ENCODE measurements around the gene CXCR5.

CXCR5 gene

GRCh38 chr11:118889797-118890196, 6.1 kb downstream of the CXCR5 start:
- Histone ChIP-seq H3K36me3 (ENCODE audit: control insufficient read depth, insufficient read depth, low read length) (no peaks in the 10 kb centered on the region), H3K27ac (ENCODE audit: low read depth, low read length) (no peak overlapping the region), H3K9me3 (ENCODE audit: control insufficient read depth, insufficient read depth, low read depth, low read length) (no peaks in the 10 kb centered on the region), H3K9ac (ENCODE audit: low read length) (no peak overlapping the region), H3K27me3 (ENCODE audit: control insufficient read depth, insufficient read depth, low read length) (peaks cover 5% of the 10 kb centered on the region; the same call in 1 of the 2 replicates), H3K4me3 (ENCODE audit: low read depth, low read length) (no peak overlapping the region), H3K4me1 (ENCODE audit: control insufficient read depth, insufficient read depth, low read length) (peaks cover 30% of the 10 kb centered on the region)

- no peaks in the 10 kb centered on the region for H3K9me3 ChIP-seq (ENCODE audit: control insufficient read depth, insufficient read depth, low read depth, low read length)
- H3K36me3 ChIP-seq (ENCODE audit: control insufficient read depth, insufficient read depth, low read length): no peaks in the 10 kb centered on the region; the same call in 1 of the 2 replicates
- peaks cover 5% of the 10 kb centered on the region; the same call in 1 of the 2 replicates for H3K27me3 ChIP-seq (ENCODE audit: control insufficient read depth, insufficient read depth, low read length)
- H3K4me3 ChIP-seq (ENCODE audit: low read depth, low read length): no peak overlapping the region
- no peak overlapping the region for H3K27ac ChIP-seq (ENCODE audit: low read depth, low read length)
- H3K4me1 ChIP-seq (ENCODE audit: control insufficient read depth, insufficient read depth, low read length): peaks cover 36% of the 10 kb centered on the region
- H3K9ac ChIP-seq (ENCODE audit: low read length): no peak overlapping the region
Observed at GRCh38 chr11:118892514-118892913, 8.8 kb downstream of the CXCR5 start.

GRCh38 chr11:118892964-118893363, 9.3 kb downstream of the CXCR5 start:
- H3K9ac ChIP-seq (ENCODE audit: low read length): no peak overlapping the region
- H3K27ac ChIP-seq (ENCODE audit: low read depth, low read length): no peak overlapping the region
- H3K9me3 ChIP-seq (ENCODE audit: control insufficient read depth, insufficient read depth, low read depth, low read length): no peaks in the 10 kb centered on the region
- no peak overlapping the region for H3K4me3 ChIP-seq (ENCODE audit: low read depth, low read length)
- H3K4me1 ChIP-seq (ENCODE audit: control insufficient read depth, insufficient read depth, low read length): peaks cover 35% of the 10 kb centered on the region
- no peaks in the 10 kb centered on the region; the same call in 1 of the 2 replicates for H3K36me3 ChIP-seq (ENCODE audit: control insufficient read depth, insufficient read depth, low read length)
- peaks cover 5% of the 10 kb centered on the region; the same call in 1 of the 2 replicates for H3K27me3 ChIP-seq (ENCODE audit: control insufficient read depth, insufficient read depth, low read length)

GRCh38 chr11:118893662-118894061, 10.0 kb downstream of the CXCR5 start:
- Histone ChIP-seq H3K36me3 (ENCODE audit: control insufficient read depth, insufficient read depth, low read length) (peaks cover 3% of the 10 kb centered on the region), H3K27ac (ENCODE audit: low read depth, low read length) (no peak overlapping the region), H3K4me3 (ENCODE audit: low read depth, low read length) (no peak overlapping the region), H3K9ac (ENCODE audit: low read length) (no peak overlapping the region), H3K4me1 (ENCODE audit: control insufficient read depth, insufficient read depth, low read length) (peaks cover 32% of the 10 kb centered on the region), H3K27me3 (ENCODE audit: control insufficient read depth, insufficient read depth, low read length) (no peaks in the 10 kb centered on the region), H3K9me3 (ENCODE audit: control insufficient read depth, insufficient read depth, low read depth, low read length) (no peaks in the 10 kb centered on the region)

- no peak overlapping the region for H3K9ac ChIP-seq (ENCODE audit: low read length)
- H3K27ac ChIP-seq (ENCODE audit: low read depth, low read length): no peak overlapping the region
- H3K9me3 ChIP-seq (ENCODE audit: control insufficient read depth, insufficient read depth, low read depth, low read length): no peaks in the 10 kb centered on the region
- peaks cover 30% of the 10 kb centered on the region for H3K4me1 ChIP-seq (ENCODE audit: control insufficient read depth, insufficient read depth, low read length)
- no peaks in the 10 kb centered on the region for H3K27me3 ChIP-seq (ENCODE audit: control insufficient read depth, insufficient read depth, low read length)
- H3K36me3 ChIP-seq (ENCODE audit: control insufficient read depth, insufficient read depth, low read length): peaks cover 7% of the 10 kb centered on the region
- no peak overlapping the region for H3K4me3 ChIP-seq (ENCODE audit: low read depth, low read length)
Observed at GRCh38 chr11:118894192-118894591, 10.5 kb downstream of the CXCR5 start.

GRCh38 chr11:118895093-118896039, 11.7 kb downstream of the CXCR5 start:
- Histone ChIP-seq H3K27ac (ENCODE audit: low read depth, low read length) (no peak overlapping the region), H3K4me1 (ENCODE audit: control insufficient read depth, insufficient read depth, low read length) (peaks cover 23% of the 10 kb centered on the region), H3K9ac (ENCODE audit: low read length) (no peak overlapping the region)

GRCh38 chr11:118896472-118896913, 12.8 kb downstream of the CXCR5 start:
- no peak overlapping the region for H3K4me3 ChIP-seq (ENCODE audit: low read depth, low read length)
- H3K27me3 ChIP-seq (ENCODE audit: control insufficient read depth, insufficient read depth, low read length): no peaks in the 10 kb centered on the region
- peaks cover 30% of the 10 kb centered on the region for H3K36me3 ChIP-seq (ENCODE audit: control insufficient read depth, insufficient read depth, low read length)
- peaks cover 23% of the 10 kb centered on the region for H3K4me1 ChIP-seq (ENCODE audit: control insufficient read depth, insufficient read depth, low read length)
- no peak overlapping the region for H3K9ac ChIP-seq (ENCODE audit: low read length)
- H3K27ac ChIP-seq (ENCODE audit: low read depth, low read length): no peak overlapping the region
- no peaks in the 10 kb centered on the region for H3K9me3 ChIP-seq (ENCODE audit: control insufficient read depth, insufficient read depth, low read depth, low read length)

More at GRCh38 chr11:118895093-118896039, 11.7 kb downstream of the CXCR5 start:
- Histone ChIP-seq H3K27me3 (ENCODE audit: control insufficient read depth, insufficient read depth, low read length) (no peaks in the 10 kb centered on the region), H3K9me3 (ENCODE audit: control insufficient read depth, insufficient read depth, low read depth, low read length) (no peaks in the 10 kb centered on the region), H3K4me3 (ENCODE audit: low read depth, low read length) (no peak overlapping the region), H3K36me3 (ENCODE audit: control insufficient read depth, insufficient read depth, low read length) (peaks cover 18% of the 10 kb centered on the region)

- Histone ChIP-seq H3K36me3 (ENCODE audit: control insufficient read depth, insufficient read depth, low read length) (peaks cover 35% of the 10 kb centered on the region), H3K9ac (ENCODE audit: low read length) (no peak overlapping the region), H3K9me3 (ENCODE audit: control insufficient read depth, insufficient read depth, low read depth, low read length) (no peaks in the 10 kb centered on the region), H3K27ac (ENCODE audit: low read depth, low read length) (no peak overlapping the region), H3K4me1 (ENCODE audit: control insufficient read depth, insufficient read depth, low read length) (peaks cover 23% of the 10 kb centered on the region), H3K4me3 (ENCODE audit: low read depth, low read length) (no peak overlapping the region), H3K27me3 (ENCODE audit: control insufficient read depth, insufficient read depth, low read length) (no peaks in the 10 kb centered on the region)
Observed at GRCh38 chr11:118896921-118897591, 13.4 kb downstream of the CXCR5 start.

GRCh38 chr11:118897721-118898310, 14.1 kb downstream of the CXCR5 start:
- peaks cover 41% of the 10 kb centered on the region for H3K36me3 ChIP-seq (ENCODE audit: control insufficient read depth, insufficient read depth, low read length)
- H3K9ac ChIP-seq (ENCODE audit: low read length): no peak overlapping the region
- no peak overlapping the region for H3K4me3 ChIP-seq (ENCODE audit: low read depth, low read length)
- no peak overlapping the region for H3K27ac ChIP-seq (ENCODE audit: low read depth, low read length)
- no peaks in the 10 kb centered on the region for H3K9me3 ChIP-seq (ENCODE audit: control insufficient read depth, insufficient read depth, low read depth, low read length)
- peaks cover 23% of the 10 kb centered on the region for H3K4me1 ChIP-seq (ENCODE audit: control insufficient read depth, insufficient read depth, low read length)
- H3K27me3 ChIP-seq (ENCODE audit: control insufficient read depth, insufficient read depth, low read length): no peaks in the 10 kb centered on the region

GRCh38 chr11:118898400-118899295, 15.0 kb downstream of the CXCR5 start:
- Histone ChIP-seq H3K4me3 (ENCODE audit: low read depth, low read length) (no peak overlapping the region), H3K27ac (ENCODE audit: low read depth, low read length) (no peak overlapping the region), H3K4me1 (ENCODE audit: control insufficient read depth, insufficient read depth, low read length) (peaks cover 23% of the 10 kb centered on the region), H3K27me3 (ENCODE audit: control insufficient read depth, insufficient read depth, low read length) (no peaks in the 10 kb centered on the region), H3K36me3 (ENCODE audit: control insufficient read depth, insufficient read depth, low read length) (peaks cover 48% of the 10 kb centered on the region), H3K9ac (ENCODE audit: low read length) (no peak overlapping the region), H3K9me3 (ENCODE audit: control insufficient read depth, insufficient read depth, low read depth, low read length) (no peaks in the 10 kb centered on the region)
